MCF 10A (cell line): ENCODE data around the gene MRPL24. TPM values are rescaled to one million over a fixed set of nuclear protein-coding genes. Genes with fewer than 3 reads are reported as not detected.
A peak's percentile ranks its signal among the peaks of the same experiment; 100 is the strongest.

Experiments
- BruUV-seq: library from RNA; stranded (reverse); fragments of 400-500 nt; replicated peaks from 2 replicates; lab custom pipeline; 2021; lab: Mats Ljungman, UMichigan
- CTCF ChIA-PET: fragments of 300-600 bp; sonication (Branson Sonifier 250); formaldehyde crosslinking; extraction: SDS; loops from one replicate; lab custom pipeline; 2021; ENCODE audit warnings: antibody characterized with exemption, inconsistent platforms; lab: Yijun Ruan, JAX
- POLR2A ChIA-PET: fragments of 300-600, 350-650 bp; sonication (Branson Sonifier 250); formaldehyde crosslinking; extraction: SDS; loops from one replicate; lab custom pipeline; 2020; ENCODE audit warnings: antibody characterized with exemption, inconsistent platforms; lab: Yijun Ruan, JAX
- DNase-seq: peaks from one replicate; pipeline ENCODE4 v3.0.0-alpha.2; 2018; ENCODE audit not compliant: unreplicated experiment
- H3K27ac Mint-ChIP-seq: one replicate; pipeline ENCODE4 v1.8.0; 2022; ENCODE audit warnings: mild to moderate bottlenecking, low read depth, mixed read lengths; ENCODE audit not compliant: unreplicated experiment
- H3K27me3 Mint-ChIP-seq: one replicate; pipeline ENCODE4 v1.8.0; 2022; ENCODE audit warnings: mixed read lengths; ENCODE audit not compliant: insufficient read depth, unreplicated experiment
- H3K36me3 Mint-ChIP-seq: one replicate; pipeline ENCODE4 v1.8.0; 2022; ENCODE audit warnings: mild to moderate bottlenecking, moderate library complexity, mixed read lengths; ENCODE audit not compliant: insufficient read depth, unreplicated experiment
- H3K4me1 Mint-ChIP-seq: one replicate; pipeline ENCODE4 v1.8.0; 2022; ENCODE audit warnings: mixed read lengths; ENCODE audit not compliant: insufficient read depth, unreplicated experiment
- H3K4me3 Mint-ChIP-seq: one replicate; pipeline ENCODE4 v1.8.0; 2022; ENCODE audit warnings: mild to moderate bottlenecking, moderate library complexity, mixed read lengths; ENCODE audit not compliant: unreplicated experiment
- H3K9me3 Mint-ChIP-seq: one replicate; pipeline ENCODE4 v1.8.0; 2022; ENCODE audit warnings: mixed read lengths; ENCODE audit not compliant: unreplicated experiment
- CTCF ChIP-seq: fragments of 200-600 bp; IDR thresholded peaks from one replicate; pipeline ENCODE4 v1.8.0; 2022; ENCODE audit warnings: antibody characterized with exemption, mild to moderate bottlenecking; ENCODE audit not compliant: unreplicated experiment
- intact Hi-C: fragments of 100-400 bp; cut with micrococcal nuclease; formaldehyde crosslinking; loops from 2 replicates; pipeline ENCODE4 v1.14.1; 2022
- total RNA-seq: library from RNA; stranded (reverse); gene quantifications from 2 replicates; pipeline ENCODE4 v1.2.3, GENCODE V29; 2022

The MRPL24 gene
- total RNA-seq, 1 experiment from 2014 or later, result 233 TPM

- Mint-ChIP-seq H3K36me3 (peaks cover 49% of the 10 kb centered on the region), H3K27ac (peak overlapping the region; percentile 99), H3K4me1 (peaks cover 61% of the 10 kb centered on the region), H3K4me3 (peak overlapping the region; percentile 79), H3K9me3 (no peaks in the 10 kb centered on the region), H3K27me3 (no peaks in the 10 kb centered on the region)
- intact Hi-C loops, result loop anchor here (10.0 kb wide), 1 partner anchor 243 kb away; the partner anchor contains the start of gene MEF2D
- BruUV-seq, result TSS peak; percentile 31
- CTCF ChIA-PET, result interaction anchor here (0.6 to 10.3 kb wide), 9 partner anchors 8 to 387 kb away, joined by 3 to 136 read pairs (median 5); partner anchors contain the start of genes ISG20L2 and METTL25B
- peak; percentile 61 for DNase-seq
- POLR2A ChIA-PET, result interaction anchor here (0.8 to 10.4 kb wide), 10 partner anchors 9 to 624 kb away, joined by 3 to 375 read pairs (median 4); partner anchors contain the start of genes ISG20L2, MEF2D, METTL25B and PRCC
- no peak for TF ChIP-seq CTCF
These were observed 7.1 kb upstream of the MRPL24 start for GRCh38 chr1:156747742-156748669.

- H3K27ac Mint-ChIP-seq, result peak overlapping the region; percentile 99
- ChIA-PET CTCF (interaction anchor here (0.5 to 10.3 kb wide), 14 partner anchors 9 to 386 kb away, joined by 3 to 136 read pairs (median 4); partner anchors contain the start of genes ISG20L2 and METTL25B), POLR2A (interaction anchor here (0.7 to 10.4 kb wide), 9 partner anchors 8 to 246 kb away, joined by 3 to 375 read pairs (median 4); partner anchors contain the start of genes GPATCH4, ISG20L2, MEF2D and METTL25B)
- intact Hi-C loops, result loop anchor here (1.0 to 10.0 kb wide), 2 partner anchors 20 to 242 kb away; partner anchors contain the start of genes MEF2D and PRCC
- no peaks in the 10 kb centered on the region for H3K9me3 Mint-ChIP-seq
- peaks cover 59% of the 10 kb centered on the region for H3K36me3 Mint-ChIP-seq
- DNase-seq, result peak; percentile 93
- peak overlapping the region; percentile 79 for H3K4me3 Mint-ChIP-seq
- BruUV-seq, result no TSS peak
- H3K27me3 Mint-ChIP-seq, result no peaks in the 10 kb centered on the region
- TF ChIP-seq CTCF, result no peak
- peaks cover 60% of the 10 kb centered on the region for H3K4me1 Mint-ChIP-seq
These were observed 6.1 kb upstream of the MRPL24 start for GRCh38 chr1:156746728-156747631.

- no TSS peak for BruUV-seq
- intact Hi-C loops, result loop anchor here (1.0 to 10.0 kb wide), 2 partner anchors 21 to 242 kb away; partner anchors contain the start of genes MEF2D and PRCC
- peaks cover 66% of the 10 kb centered on the region for H3K36me3 Mint-ChIP-seq
- no peaks in the 10 kb centered on the region for H3K9me3 Mint-ChIP-seq
- CTCF ChIA-PET, result interaction anchor here (0.6 to 10.3 kb wide), 5 partner anchors 10 to 137 kb away, joined by 3 to 136 read pairs (median 5); partner anchors contain the start of genes ISG20L2 and METTL25B
- no peaks in the 10 kb centered on the region for H3K27me3 Mint-ChIP-seq
- no peak for TF ChIP-seq CTCF
- peaks cover 65% of the 10 kb centered on the region for H3K4me1 Mint-ChIP-seq
- POLR2A ChIA-PET, result interaction anchor here (1.5 to 10.4 kb wide), 3 partner anchors 18 to 62 kb away, joined by 3 to 375 read pairs (median 78); partner anchors contain the start of genes ISG20L2, METTL25B and PRCC
- no peak for DNase-seq
- H3K4me3 Mint-ChIP-seq, result peak overlapping the region; percentile 79
- peak overlapping the region; percentile 99 for H3K27ac Mint-ChIP-seq
These were observed 5.5 kb upstream of the MRPL24 start for GRCh38 chr1:156746406-156746727.
